Esophagus (tissue), 2 donors: Measurements from ENCODE around the gene BBIP1. TPM values are rescaled to one million over a fixed set of nuclear protein-coding genes. Genes with fewer than 3 reads are reported as not detected.

Experiments
- H3K27ac ChIP-seq, 2 donors: one replicate each; pipeline ENCODE4 v1.5.1; 2013; ENCODE audit warnings: low read depth in 2 of 2, mild to moderate bottlenecking in 2 of 2, inconsistent platforms in 1 of 2, low read length in 1 of 2, moderate library complexity in 1 of 2
- H3K27me3 ChIP-seq, 2 donors: one replicate each; pipeline ENCODE4 v1.6.1; 2013; ENCODE audit warnings: low read length in 2 of 2, control low read depth in 1 of 2, mild to moderate bottlenecking in 1 of 2; ENCODE audit not compliant: insufficient read depth in 2 of 2, control insufficient read depth in 1 of 2
- H3K36me3 ChIP-seq, 2 donors: one replicate each; pipeline ENCODE4 v1.6.1; 2013; ENCODE audit warnings: low read length in 1 of 2; ENCODE audit not compliant: control insufficient read depth in 2 of 2, insufficient read depth in 2 of 2
- H3K4me1 ChIP-seq, 2 donors: one replicate each; pipeline ENCODE4 v1.6.1; 2013; ENCODE audit warnings: low read length in 1 of 2; ENCODE audit not compliant: control insufficient read depth in 2 of 2, insufficient read depth in 2 of 2
- H3K4me3 ChIP-seq, 2 donors: one replicate each; pipeline ENCODE4 v1.5.1; 2013; ENCODE audit warnings: low read length in 2 of 2, mild to moderate bottlenecking in 2 of 2, low read depth in 1 of 2, moderate library complexity in 1 of 2
- H3K9me3 ChIP-seq, 2 donors: one replicate each; pipeline ENCODE4 v1.6.1; 2013; ENCODE audit warnings: mild to moderate bottlenecking in 2 of 2, low read depth in 1 of 2, low read length in 1 of 2, moderate library complexity in 1 of 2; ENCODE audit not compliant: control insufficient read depth in 2 of 2, insufficient read depth in 1 of 2
- WGBS, 2 donors: extraction: QIAGEN DNeasy Blood & Tissue Kit; methylation state at CpG; one replicate each; pipeline ENCODE4 v1.1.7; 2013; 5-methylcytosine and 5-hydroxymethylcytosine counted together
- polyA plus RNA-seq, 2 donors: library from polyadenylated mRNA; stranded (reverse); fragments of 200-250 nt; gene quantifications; one replicate each; pipeline ENCODE4 v1.2.3, GENCODE V29; 2013
- donor health status: healthy with polysubstance abuse.
- donor health status: Bipolar disorder and iron deficiency.

The BBIP1 gene
- polyA plus RNA-seq, 2 donors = 10.9 to 14.7 TPM

DNA sequence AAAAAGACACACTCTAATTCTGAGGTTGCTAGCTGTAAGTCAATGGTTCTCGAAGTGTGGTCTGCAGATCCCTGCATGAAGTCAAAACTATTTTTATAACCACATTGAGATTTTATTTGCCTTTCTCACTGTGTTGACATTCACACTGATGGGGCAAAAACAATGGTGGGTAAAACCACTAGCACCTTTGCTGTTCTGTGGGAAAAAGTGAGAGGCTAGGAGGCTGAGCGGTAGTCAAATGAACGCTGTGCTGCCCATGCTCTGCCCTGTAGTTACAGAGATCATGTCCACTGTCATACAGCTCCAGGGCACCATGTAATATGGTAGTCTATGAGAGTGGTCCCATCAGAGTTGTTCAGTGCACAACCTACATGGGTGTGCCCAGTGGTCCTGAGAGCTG is 68.9 kb downstream of the BBIP1 start:
- H3K9me3 ChIP-seq = no peaks in the 10 kb centered on the region
- no peak overlapping the region for H3K4me3 ChIP-seq
- WGBS, 2 donors = 91 to 94% methylated on average over 3 of the region's 3 CpGs
- H3K27ac ChIP-seq = no peak overlapping the region
- no peaks in the 10 kb centered on the region for H3K27me3 ChIP-seq
- H3K4me1 ChIP-seq = peaks cover 6 to 23% of the 10 kb centered on the region in 2 donors
- H3K36me3 ChIP-seq = no peaks in the 10 kb centered on the region

Other genes with a start within 250 kb of the BBIP1 start
- 100 to 1,000 TPM; 116 to 203 TPM for gene PDCD4, start 47.3 kb downstream of the BBIP1 start, polyA plus RNA-seq
- gene SHOC2, start 424 bp upstream of the BBIP1 start, polyA plus RNA-seq = 10 to 100 TPM; 15.3 to 16.6 TPM
- gene ADRA2A, start 157.8 kb upstream of the BBIP1 start, polyA plus RNA-seq = under 1 TPM; 0.08 to 0.51 TPM